Measurements from ENCODE around the gene CTNND1.

DNA sequence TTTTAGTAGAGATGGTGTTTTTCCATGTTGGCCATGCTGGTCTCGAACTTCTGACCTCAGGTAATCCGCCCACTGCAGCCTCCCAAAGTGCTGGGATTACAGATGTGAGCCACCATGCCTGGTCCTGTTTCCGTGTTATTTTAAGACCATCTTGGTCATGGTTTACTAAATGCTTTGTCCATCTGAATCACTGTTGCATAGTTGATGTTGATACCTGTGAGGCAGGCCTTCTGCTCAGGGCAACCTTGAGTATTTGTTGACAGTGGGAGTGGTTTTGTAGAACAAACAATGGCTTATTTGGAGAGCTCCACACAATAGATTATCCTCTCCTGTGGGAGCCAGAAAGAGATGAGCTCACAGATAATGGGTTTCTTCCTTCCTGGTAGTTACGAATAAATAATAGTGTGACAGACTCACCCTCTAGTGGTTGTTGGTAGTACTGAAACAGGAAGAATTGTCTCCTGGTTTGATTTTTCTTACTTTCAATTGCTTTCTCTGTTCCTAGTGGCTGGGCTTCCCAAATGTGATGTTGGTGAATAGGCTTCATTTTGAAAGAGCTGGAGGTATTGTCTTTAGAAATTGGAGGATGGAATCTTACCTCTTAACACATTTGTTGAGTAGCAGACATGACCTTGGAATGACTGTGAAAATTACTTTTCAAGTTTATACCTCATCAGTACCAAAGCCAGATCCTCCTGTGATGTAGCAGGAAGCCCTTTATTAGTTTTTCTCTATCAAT is 39.0 kb downstream of the CTNND1 start:
- no peak for TF ChIP-seq TAF1 (IDR thresholded peaks at IDR 0.05; ENCODE audit: borderline replicate concordance, insufficient read depth, low read length)
- no peak for TF ChIP-seq POLR2AphosphoS5 (IDR thresholded peaks at IDR 0.05; ENCODE audit: low read depth, low read length)
- TF ChIP-seq REST (IDR thresholded peaks at IDR 0.05; ENCODE audit: insufficient read depth in 1 of 2, low read depth in 2 of 2, low read length in 2 of 2): no peak

Data from PFSK-1 (cell line).